Astrocyte (in vitro differentiated cells and primary cell): ENCODE results near the gene VPS25. TPM values are rescaled to one million over a fixed set of nuclear protein-coding genes. Genes with fewer than 3 reads are reported as not detected.

Source experiments
- DNase-seq: peaks from one replicate; pipeline ENCODE4 v3.0.0-alpha.2; 2010; ENCODE audit warnings: low read depth
- FAIRE-seq: peaks from 2 replicates; lab custom pipeline; 2011; peaks lifted over from hg19 to GRCh38; lab: Jason Lieb, UNC
- H2AFZ ChIP-seq: 2 replicates; pipeline ENCODE4 v1.6.0; 2012; ENCODE audit warnings: low read depth, low read length, inconsistent platforms
- H3K27ac ChIP-seq: 2 replicates; pipeline ENCODE4 v1.5.1; 2011; ENCODE audit warnings: low read depth, low read length, inconsistent platforms
- H3K27me3 ChIP-seq: 2 replicates; pipeline ENCODE4 v1.6.0; 2011; ENCODE audit warnings: low read length, inconsistent platforms; ENCODE audit not compliant: insufficient read depth
- H3K36me3 ChIP-seq: 2 replicates; pipeline ENCODE4 v1.5.1; 2011; ENCODE audit warnings: low read length, inconsistent platforms; ENCODE audit not compliant: insufficient read depth
- H3K4me1 ChIP-seq: 2 replicates; pipeline ENCODE4 v1.5.1; 2011; ENCODE audit warnings: low read length, inconsistent platforms; ENCODE audit not compliant: insufficient read depth
- H3K4me2 ChIP-seq: 2 replicates; pipeline ENCODE4 v1.6.0; 2012; ENCODE audit warnings: low read length, inconsistent platforms
- H3K4me3 ChIP-seq: 2 replicates; pipeline ENCODE4 v1.5.1; 2011; ENCODE audit warnings: low read depth, mild to moderate bottlenecking, low read length, inconsistent platforms; ENCODE audit not compliant: insufficient read depth
- H3K79me2 ChIP-seq: 2 replicates; pipeline ENCODE4 v1.6.0; 2012; ENCODE audit warnings: mild to moderate bottlenecking, low read length, inconsistent platforms; ENCODE audit not compliant: insufficient read depth
- H3K9ac ChIP-seq: 2 replicates; pipeline ENCODE4 v1.6.0; 2012; ENCODE audit warnings: mild to moderate bottlenecking, low read length, inconsistent platforms
- H3K9me3 ChIP-seq: 2 replicates; pipeline ENCODE4 v1.5.1; 2012; ENCODE audit warnings: low read depth, mild to moderate bottlenecking, low read length, inconsistent platforms; ENCODE audit not compliant: insufficient read depth
- H4K20me1 ChIP-seq: 2 replicates; pipeline ENCODE4 v1.6.0; 2012; ENCODE audit warnings: low read length, inconsistent platforms; ENCODE audit not compliant: insufficient read depth
- H3K27ac Mint-ChIP-seq: one replicate; pipeline ENCODE4 v1.8.0; 2021; ENCODE audit warnings: mild to moderate bottlenecking, mixed read lengths; ENCODE audit not compliant: unreplicated experiment
- H3K27me3 Mint-ChIP-seq: one replicate; pipeline ENCODE4 v1.8.0; 2021; ENCODE audit warnings: low read depth, mixed read lengths; ENCODE audit not compliant: unreplicated experiment
- H3K36me3 Mint-ChIP-seq: one replicate; pipeline ENCODE4 v1.8.0; 2021; ENCODE audit warnings: low read depth, mixed read lengths; ENCODE audit not compliant: unreplicated experiment
- H3K4me1 Mint-ChIP-seq: one replicate; pipeline ENCODE4 v1.8.0; 2021; ENCODE audit warnings: low read depth, mixed read lengths; ENCODE audit not compliant: unreplicated experiment
- H3K4me3 Mint-ChIP-seq: one replicate; pipeline ENCODE4 v1.8.0; 2021; ENCODE audit warnings: mild to moderate bottlenecking, moderate library complexity, mixed read lengths; ENCODE audit not compliant: unreplicated experiment
- H3K9me3 Mint-ChIP-seq: one replicate; pipeline ENCODE4 v1.8.0; 2021; ENCODE audit warnings: mild to moderate bottlenecking, mixed read lengths; ENCODE audit not compliant: unreplicated experiment
- CTCF ChIP-seq: IDR thresholded peaks from 2 replicates; pipeline ENCODE4 v1.5.1; 2011; ENCODE audit warnings: low read depth, mild to moderate bottlenecking, inconsistent platforms, low read length, moderate library complexity; ENCODE audit not compliant: insufficient read depth
- EZH2 ChIP-seq: IDR thresholded peaks from 2 replicates; pipeline ENCODE4 v1.6.1; 2012; ENCODE audit warnings: mild to moderate bottlenecking, low read length, inconsistent platforms; ENCODE audit not compliant: insufficient read depth
- microRNA-seq: library from miRNA; unstranded; fragments of <30 nt; microRNA quantifications from one replicate; pipeline ENCODE4 v1.2.0, GENCODE V29; 2020
- total RNA-seq: library from RNA; stranded (reverse); gene quantifications from 2 replicates; pipeline ENCODE4 v1.2.1, GENCODE V29; 2021

The VPS25 gene
- total RNA-seq, 1 donor from 2014 or later, result 49.5 TPM

- peaks cover 8% of the 10 kb centered on the region for H3K4me1 Mint-ChIP-seq
- H3K9me3 Mint-ChIP-seq, result no peaks in the 10 kb centered on the region
- TF ChIP-seq EZH2 (no peak), CTCF (no peak)
- Histone ChIP-seq H3K27me3 (peaks cover 5% of the 10 kb centered on the region), H3K79me2 (peaks cover 20% of the 10 kb centered on the region), H2AFZ (no peak overlapping the region), H3K4me3 (no peak overlapping the region), H4K20me1 (no peaks in the 10 kb centered on the region), H3K4me2 (no peak overlapping the region), H3K36me3 (no peaks in the 10 kb centered on the region), H3K9me3 (no peaks in the 10 kb centered on the region), H3K27ac (no peak overlapping the region), H3K4me1 (peaks cover 7% of the 10 kb centered on the region), H3K9ac (no peak overlapping the region)
- no peak for FAIRE-seq
- DNase-seq, result no peak
- no peak overlapping the region for H3K4me3 Mint-ChIP-seq
- H3K27ac Mint-ChIP-seq, result no peak overlapping the region
- no peaks in the 10 kb centered on the region for H3K36me3 Mint-ChIP-seq
- peaks cover 3% of the 10 kb centered on the region for H3K27me3 Mint-ChIP-seq
Measured at GRCh38 chr17:42827472-42827871, 54.2 kb downstream of the VPS25 start.

Small RNA genes lying within 50 kb of the gene (microRNA-seq; reads per million reads assigned to microRNA genes)
- 2.7 reads per million, percentile 3 among the genes with 10 or more reads in this experiment for gene MIR6781

Other genes with a start within 250 kb of the VPS25 start
- 19.3 and 25.9 TPM in 2 replicates for gene NAGLU, start 237.2 kb upstream of the VPS25 start, total RNA-seq
- 1.5 and 1.7 TPM in 2 replicates for gene HSD17B1, start 220.5 kb upstream of the VPS25 start, total RNA-seq
- 52.0 and 54.2 TPM in 2 replicates for gene COASY, start 211.3 kb upstream of the VPS25 start, total RNA-seq
- gene MLX, start 206.3 kb upstream of the VPS25 start, total RNA-seq, result 26.5 and 29.9 TPM in 2 replicates
- gene PSMC3IP, start 195.7 kb upstream of the VPS25 start, total RNA-seq, result 5.4 and 8.7 TPM in 2 replicates
- gene RETREG3, start 164.1 kb upstream of the VPS25 start, total RNA-seq, result 54.3 and 60.9 TPM in 2 replicates
- 47.2 and 51.0 TPM in 2 replicates for gene TUBG1, start 163.8 kb upstream of the VPS25 start, total RNA-seq
- 14.4 and 16.6 TPM in 2 replicates for gene TUBG2, start 114.2 kb upstream of the VPS25 start, total RNA-seq
- 14.1 and 14.5 TPM in 2 replicates for gene PLEKHH3, start 96.5 kb upstream of the VPS25 start, total RNA-seq
- gene CCR10, start 91.6 kb upstream of the VPS25 start, total RNA-seq, result 0.65 and 0.84 TPM in 2 replicates
- gene CNTNAP1, start 90.9 kb upstream of the VPS25 start, total RNA-seq, result 11.4 and 16.4 TPM in 2 replicates
- gene EZH1, start 28.4 kb upstream of the VPS25 start, total RNA-seq, result 15.2 and 16.9 TPM in 2 replicates
- 6.1 and 6.8 TPM in 2 replicates for gene RAMP2, start 12.2 kb upstream of the VPS25 start, total RNA-seq
- 22.8 and 34.8 TPM in 2 replicates for gene WNK4, start 7.2 kb downstream of the VPS25 start, total RNA-seq
- gene COA3, start 25.3 kb downstream of the VPS25 start, total RNA-seq, result 31.8 and 34.3 TPM in 2 replicates
- gene CNTD1, start 25.4 kb downstream of the VPS25 start, total RNA-seq, result not detected in 2 replicates
- 79.8 and 87.6 TPM in 2 replicates for gene BECN1, start 50.8 kb downstream of the VPS25 start, total RNA-seq
- gene PSME3, start 59.9 kb downstream of the VPS25 start, total RNA-seq, result 131 and 152 TPM in 2 replicates
- 4.1 and 5.0 TPM in 2 replicates for gene AOC2, start 71.1 kb downstream of the VPS25 start, total RNA-seq
- 1.1 and 1.5 TPM in 2 replicates for gene AOC3, start 77.8 kb downstream of the VPS25 start, total RNA-seq
- not detected in 2 replicates for gene G6PC1, start 127.3 kb downstream of the VPS25 start, total RNA-seq
- 42.8 and 45.2 TPM in 2 replicates for gene AARSD1, start 191.0 kb downstream of the VPS25 start, total RNA-seq
- gene PTGES3L, start 206.6 kb downstream of the VPS25 start, total RNA-seq, result 5.1 and 5.8 TPM in 2 replicates
- 13.2 and 13.8 TPM in 2 replicates for gene RUNDC1, start 207.1 kb downstream of the VPS25 start, total RNA-seq
- gene RPL27, start 225.0 kb downstream of the VPS25 start, total RNA-seq, result 993 and 1,032 TPM in 2 replicates
- 60.5 and 72.8 TPM in 2 replicates for gene IFI35, start 233.3 kb downstream of the VPS25 start, total RNA-seq
- gene VAT1, start 248.9 kb downstream of the VPS25 start, total RNA-seq, result 348 and 413 TPM in 2 replicates